ENCODE data around the gene KRTAP1-3.

- TF ChIP-seq POLR2A (IDR thresholded peaks at IDR 0.05; ENCODE audit: low read depth) (no peak), CTCF (IDR thresholded peaks at IDR 0.05) (no peak), EP300 (IDR thresholded peaks at IDR 0.05) (no peak), POLR2AphosphoS5 (IDR thresholded peaks at IDR 0.05) (no peak)
These were observed 22.2 kb downstream of the KRTAP1-3 start for GRCh38 chr17:41012326-41013120.

Data from esophagus muscularis mucosa (tissue), 4 donors.